ENCODE measurements around the gene BAAT.

DNA sequence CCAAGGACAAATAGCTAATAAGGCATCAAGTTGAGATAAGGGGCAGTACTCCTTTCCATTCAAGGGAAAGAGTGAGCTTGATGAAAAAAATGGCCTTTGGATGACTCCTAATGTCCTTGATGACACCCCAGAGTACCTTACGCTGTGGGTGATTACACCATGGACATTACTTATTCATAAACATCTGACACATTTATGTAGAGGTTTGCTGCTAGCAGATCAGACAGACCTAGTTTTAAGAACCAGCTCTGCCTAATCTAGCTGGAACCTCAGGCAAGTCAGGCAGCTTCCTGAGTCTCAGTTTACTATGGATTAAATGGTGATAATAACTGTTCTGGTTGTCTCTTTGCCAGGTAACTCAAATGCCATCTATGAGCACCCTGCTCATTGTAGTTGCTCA lies 47.9 kb upstream of the BAAT start:
- TF ChIP-seq CTCF (IDR thresholded peaks at IDR 0.05) (no peak), REST (IDR thresholded peaks at IDR 0.05; ENCODE audit: insufficient read depth in 1 of 2, low read depth in 2 of 2, low read length in 1 of 2) (no peak), SIN3A (IDR thresholded peaks at IDR 0.05; ENCODE audit: borderline replicate concordance, insufficient read depth, low read depth, low read length) (no peak), POLR2AphosphoS5 (IDR thresholded peaks at IDR 0.05; ENCODE audit: low read depth, low read length) (no peak), TCF7L2 (IDR thresholded peaks at IDR 0.05; ENCODE audit: low read depth, low read length) (no peak)
